PC-3 (cell line): ENCODE data around the gene NDC80. TPM values are rescaled to one million over a fixed set of nuclear protein-coding genes. Genes with fewer than 3 reads are reported as not detected.

Experiments
- ATAC-seq: fragments of 200-7000 bp; cut with Tn5 transposase; 2 replicates; pipeline ENCODE4 v1.9.1; 2020; ENCODE audit warnings: mild to moderate bottlenecking, moderate library complexity
- BruUV-seq: library from RNA; stranded (reverse); fragments of 400-500 nt; replicated peaks from 2 replicates; lab custom pipeline; 2021; lab: Mats Ljungman, UMichigan
- CTCF ChIA-PET: fragments of 300-600 bp; sonication (Branson Sonifier 250); formaldehyde crosslinking; loops from one replicate; lab custom pipeline; 2022; ENCODE audit warnings: antibody characterized with exemption; lab: Charles Lee
- POLR2A ChIA-PET: fragments of 300-600 bp; sonication (Branson Sonifier 250); formaldehyde crosslinking; loops from one replicate; lab custom pipeline; 2022; ENCODE audit warnings: antibody characterized with exemption; ENCODE audit not compliant: unreplicated experiment; lab: Charles Lee
- DNase-seq: peaks from one replicate; pipeline ENCODE4 v3.0.0-alpha.2; 2015
- H2AFZ ChIP-seq: fragments of 300-600 bp; sonication (generic); 2 replicates; pipeline ENCODE4 v1.6.0; 2016; ENCODE audit warnings: antibody characterized with exemption, low read length
- H3F3A ChIP-seq: fragments of 300-600 bp; sonication (generic); one replicate; pipeline ENCODE4 v1.6.0; 2017; ENCODE audit warnings: antibody characterized with exemption, low read length, control low read depth, mild to moderate bottlenecking; ENCODE audit not compliant: unreplicated experiment
- H3K27ac ChIP-seq: fragments of 300-600 bp; sonication (generic); 2 replicates; pipeline ENCODE4 v1.5.1; 2016; ENCODE audit warnings: mild to moderate bottlenecking, low read length
- H3K27me3 ChIP-seq: fragments of 300-600 bp; sonication (generic); 2 replicates; pipeline ENCODE4 v1.6.1; 2016; ENCODE audit warnings: low read length, mixed read lengths
- H3K36me3 ChIP-seq: fragments of 300-600 bp; sonication (generic); 2 replicates; pipeline ENCODE4 v1.6.1; 2016; ENCODE audit warnings: low read depth, mixed run types, low read length, mixed read lengths
- H3K4me1 ChIP-seq: fragments of 300-600 bp; sonication (generic); 2 replicates; pipeline ENCODE4 v1.5.1; 2016; ENCODE audit warnings: low read length; ENCODE audit not compliant: insufficient read depth
- H3K4me2 ChIP-seq: fragments of 300-600 bp; sonication (generic); 2 replicates; pipeline ENCODE4 v1.6.0; 2016; ENCODE audit warnings: low read length
- H3K4me3 ChIP-seq: fragments of 300-600 bp; sonication (generic); 2 replicates; pipeline ENCODE4 v1.5.1; 2016; ENCODE audit warnings: mild to moderate bottlenecking, low read length, mixed read lengths
- H3K79me2 ChIP-seq: fragments of 300-600 bp; sonication (generic); 2 replicates; pipeline ENCODE4 v1.6.1; 2017; ENCODE audit warnings: low read length, mixed read lengths
- H3K9ac ChIP-seq: fragments of 300-600 bp; sonication (generic); 2 replicates; pipeline ENCODE4 v1.6.0; 2016; ENCODE audit warnings: mild to moderate bottlenecking, low read length
- H3K9me2 ChIP-seq: fragments of 300-600 bp; sonication (generic); replicated peaks from 2 replicates; pipeline ENCODE4 v1.6.1; 2016; ENCODE audit warnings: mixed run types, low read length, mixed read lengths
- H3K9me3 ChIP-seq: fragments of 300-600 bp; sonication (generic); 2 replicates; pipeline ENCODE4 v1.6.1; 2016; ENCODE audit warnings: low read length, mixed read lengths
- H4K20me1 ChIP-seq: fragments of 300-600 bp; sonication (generic); 2 replicates; pipeline ENCODE4 v1.6.1; 2016; ENCODE audit warnings: low read length, mixed read lengths
- CTCF ChIP-seq: fragments of 300-600 bp; sonication (generic); conservative IDR thresholded peaks from 2 replicates; pipeline ENCODE4 v1.5.1; 2017; ENCODE audit warnings: antibody characterized with exemption, low read depth, mild to moderate bottlenecking, low read length
- EZH2 ChIP-seq: fragments of 300-600 bp; sonication (generic); IDR thresholded peaks from one replicate; pipeline ENCODE4 v1.6.1; 2017; ENCODE audit warnings: antibody characterized with exemption, mild to moderate bottlenecking, low read length; ENCODE audit not compliant: unreplicated experiment
- EZH2phosphoT487 ChIP-seq: fragments of 300-600 bp; sonication (generic); IDR thresholded peaks from 2 replicates; pipeline ENCODE4 v1.6.1; 2018; ENCODE audit warnings: mild to moderate bottlenecking, antibody characterized with exemption, low read length, borderline replicate concordance
- intact Hi-C: fragments of 100-400 bp; cut with micrococcal nuclease; formaldehyde crosslinking; loops from 2 replicates; pipeline ENCODE4 v1.9.0; 2023
- total RNA-seq: library from RNA; depleted of rRNA; stranded (reverse); fragments of >200 nt; gene quantifications from 2 replicates; pipeline ENCODE4 v1.2.3, GENCODE V29; 2014

NDC80 gene
- total RNA-seq, 1 experiment from 2014 or later, result 53.4 TPM

- intact Hi-C loops, result loop anchor here (2.0 to 5.0 kb wide), 2 partner anchors 14 to 34 kb away; partner anchors contain the start of genes METTL4 and NDC80
- H3K9ac ChIP-seq, result no peak overlapping the region
- no peaks in the 10 kb centered on the region for H3K79me2 ChIP-seq
- BruUV-seq, result no TSS peak
- TF ChIP-seq EZH2phosphoT487 (no peak), CTCF (no peak), EZH2 (no peak)
- H2AFZ ChIP-seq, result no peak overlapping the region
- H3K27ac ChIP-seq, result no peak overlapping the region
- ATAC-seq (no peak), DNase-seq (no peak)
- H3K4me1 ChIP-seq, result peaks cover 15% of the 10 kb centered on the region
- H3K4me2 ChIP-seq, result no peak overlapping the region
- H3K27me3 ChIP-seq, result no peaks in the 10 kb centered on the region
- H3K9me2 ChIP-seq, result no peaks in the 10 kb centered on the region
- H3K9me3 ChIP-seq, result no peaks in the 10 kb centered on the region
- no peaks in the 10 kb centered on the region for H4K20me1 ChIP-seq
- ChIA-PET POLR2A (interaction anchor here (0.7 kb wide), 1 partner anchor 105 kb away, joined by 3 read pairs; no protein-coding TSS in a partner anchor), CTCF (interaction anchor here (0.6 kb wide), 1 partner anchor 22 kb away, joined by 3 read pairs; no protein-coding TSS in a partner anchor)
- peaks cover 47% of the 10 kb centered on the region for H3K36me3 ChIP-seq
- H3K4me3 ChIP-seq, result no peak overlapping the region
- no peaks in the 10 kb centered on the region for H3F3A ChIP-seq
These were observed 35.0 kb downstream of the NDC80 start for GRCh38 chr18:2606335-2606734.

- peaks cover 15% of the 10 kb centered on the region for H3K4me1 ChIP-seq
- H3K4me2 ChIP-seq, result no peak overlapping the region
- BruUV-seq, result no TSS peak
- ChIA-PET POLR2A (interaction anchor here (0.6 kb wide), 1 partner anchor 923 kb away, joined by 3 read pairs; no protein-coding TSS in a partner anchor), CTCF (no interaction called here)
- no peaks in the 10 kb centered on the region for H3K9me3 ChIP-seq
- H2AFZ ChIP-seq, result no peak overlapping the region
- no peak overlapping the region for H3K27ac ChIP-seq
- intact Hi-C loops, result loop anchor here (5.0 kb wide), 1 partner anchor 37 kb away; the partner anchor contains the start of genes METTL4 and NDC80
- no peak overlapping the region for H3K9ac ChIP-seq
- peaks cover 46% of the 10 kb centered on the region for H3K36me3 ChIP-seq
- H3K4me3 ChIP-seq, result no peak overlapping the region
- TF ChIP-seq EZH2, result no peak
- no peak for TF ChIP-seq CTCF
- TF ChIP-seq EZH2phosphoT487, result no peak
- H3K27me3 ChIP-seq, result no peaks in the 10 kb centered on the region
- no peaks in the 10 kb centered on the region for H3F3A ChIP-seq
- no peaks in the 10 kb centered on the region for H3K79me2 ChIP-seq
- ATAC-seq, result no peak
- H3K9me2 ChIP-seq, result no peaks in the 10 kb centered on the region
- H4K20me1 ChIP-seq, result no peaks in the 10 kb centered on the region
- DNase-seq, result no peak
These were observed 38.2 kb downstream of the NDC80 start for GRCh38 chr18:2609604-2610003.

- BruUV-seq, result no TSS peak
- ChIA-PET POLR2A (no interaction called here), CTCF (no interaction called here)
- Histone ChIP-seq H3K4me1 (peaks cover 7% of the 10 kb centered on the region), H3K27ac (no peak overlapping the region), H3K4me2 (no peak overlapping the region), H3F3A (no peaks in the 10 kb centered on the region), H3K27me3 (no peaks in the 10 kb centered on the region), H3K36me3 (peaks cover 55% of the 10 kb centered on the region), H3K79me2 (no peaks in the 10 kb centered on the region), H2AFZ (no peak overlapping the region), H3K4me3 (no peak overlapping the region), H4K20me1 (no peaks in the 10 kb centered on the region), H3K9ac (no peak overlapping the region), H3K9me2 (no peaks in the 10 kb centered on the region), H3K9me3 (no peaks in the 10 kb centered on the region)
- DNase-seq (no peak), ATAC-seq (no peak)
- intact Hi-C loops, result no loop called here
- TF ChIP-seq CTCF (no peak), EZH2 (no peak)
These were observed 39.2 kb downstream of the NDC80 start for GRCh38 chr18:2610549-2610948.
